ENCODE data around the gene SPHKAP.

SPHKAP gene

DNA sequence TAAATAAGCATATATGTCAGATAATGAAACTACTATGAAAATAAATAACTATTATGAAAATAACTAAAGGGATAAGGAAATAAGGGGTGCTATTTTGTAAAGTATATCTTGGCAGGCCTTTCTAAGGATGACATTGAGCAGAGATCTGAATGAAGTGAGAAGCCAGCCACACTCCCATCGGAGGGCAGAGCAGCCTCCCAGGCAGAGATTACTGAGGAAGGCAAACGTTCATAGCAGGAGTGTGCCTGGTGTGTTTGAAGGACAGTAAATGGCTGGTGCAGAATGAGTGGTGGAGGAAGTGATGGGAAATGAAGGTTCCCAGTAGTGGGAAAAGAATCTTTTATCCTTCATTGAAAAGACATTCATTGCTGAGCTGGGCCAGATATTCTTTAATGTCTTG, 62.5 kb downstream of the SPHKAP start:
- H3K27ac ChIP-seq (ENCODE audit: extremely low read depth, low read depth, low read length), result no peak overlapping the region
- H3K36me3 ChIP-seq (ENCODE audit: control insufficient read depth in 2 of 2, insufficient read depth in 1 of 2, low read length in 2 of 2), result no peaks in the 10 kb centered on the region
- H3K4me3 ChIP-seq (ENCODE audit: low read depth, low read length), result no peak overlapping the region
- CTCF ChIA-PET, result no interaction called here
- no peaks in the 10 kb centered on the region for H3K4me1 ChIP-seq (ENCODE audit: control insufficient read depth, insufficient read depth, low read length)
- POLR2A ChIA-PET, result no interaction called here
- H3K9me3 ChIP-seq (ENCODE audit: control insufficient read depth, insufficient read depth, low read depth, low read length), result no peaks in the 10 kb centered on the region
- TF ChIP-seq ZSCAN30 (tag by site-specific recombination; IDR thresholded peaks at IDR 0.05), result no peak
- TF ChIP-seq SP7 (tag by site-specific recombination; IDR thresholded peaks at IDR 0.05), result no peak
- no peak for TF ChIP-seq ZNF664 (tag by site-specific recombination; IDR thresholded peaks at IDR 0.05)
- no peak for TF ChIP-seq ZNF214 (tag by site-specific recombination; IDR thresholded peaks at IDR 0.05; ENCODE audit: borderline replicate concordance)
- TF ChIP-seq ZNF174 (tag by site-specific recombination; IDR thresholded peaks at IDR 0.05), result no peak
- TF ChIP-seq, protein P1, sequence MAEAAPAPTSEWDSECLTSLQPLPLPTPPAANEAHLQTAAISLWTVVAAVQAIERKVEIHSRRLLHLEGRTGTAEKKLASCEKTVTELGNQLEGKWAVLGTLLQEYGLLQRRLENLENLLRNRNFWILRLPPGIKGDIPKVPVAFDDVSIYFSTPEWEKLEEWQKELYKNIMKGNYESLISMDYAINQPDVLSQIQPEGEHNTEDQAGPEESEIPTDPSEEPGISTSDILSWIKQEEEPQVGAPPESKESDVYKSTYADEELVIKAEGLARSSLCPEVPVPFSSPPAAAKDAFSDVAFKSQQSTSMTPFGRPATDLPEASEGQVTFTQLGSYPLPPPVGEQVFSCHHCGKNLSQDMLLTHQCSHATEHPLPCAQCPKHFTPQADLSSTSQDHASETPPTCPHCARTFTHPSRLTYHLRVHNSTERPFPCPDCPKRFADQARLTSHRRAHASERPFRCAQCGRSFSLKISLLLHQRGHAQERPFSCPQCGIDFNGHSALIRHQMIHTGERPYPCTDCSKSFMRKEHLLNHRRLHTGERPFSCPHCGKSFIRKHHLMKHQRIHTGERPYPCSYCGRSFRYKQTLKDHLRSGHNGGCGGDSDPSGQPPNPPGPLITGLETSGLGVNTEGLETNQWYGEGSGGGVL (tag by site-specific recombination; IDR thresholded peaks at IDR 0.05), result no peak
- no peak for TF ChIP-seq ZIC2 (tag by site-specific recombination; IDR thresholded peaks at IDR 0.05)
- no peak for TF ChIP-seq ZNF837 (tag by site-specific recombination; IDR thresholded peaks at IDR 0.05)
- no peak for TF ChIP-seq ZNF701 (tag by site-specific recombination; IDR thresholded peaks at IDR 0.05)
- no peak for TF ChIP-seq ZBTB8A (tag by site-specific recombination; IDR thresholded peaks at IDR 0.05)
- TF ChIP-seq ZNF175 (tag by site-specific recombination; IDR thresholded peaks at IDR 0.05), result no peak
- TF ChIP-seq ZNF626 (tag by site-specific recombination; IDR thresholded peaks at IDR 0.05), result no peak
- no peak for TF ChIP-seq GLIS1 (tag by site-specific recombination; IDR thresholded peaks at IDR 0.05)
- TF ChIP-seq, protein P2, sequence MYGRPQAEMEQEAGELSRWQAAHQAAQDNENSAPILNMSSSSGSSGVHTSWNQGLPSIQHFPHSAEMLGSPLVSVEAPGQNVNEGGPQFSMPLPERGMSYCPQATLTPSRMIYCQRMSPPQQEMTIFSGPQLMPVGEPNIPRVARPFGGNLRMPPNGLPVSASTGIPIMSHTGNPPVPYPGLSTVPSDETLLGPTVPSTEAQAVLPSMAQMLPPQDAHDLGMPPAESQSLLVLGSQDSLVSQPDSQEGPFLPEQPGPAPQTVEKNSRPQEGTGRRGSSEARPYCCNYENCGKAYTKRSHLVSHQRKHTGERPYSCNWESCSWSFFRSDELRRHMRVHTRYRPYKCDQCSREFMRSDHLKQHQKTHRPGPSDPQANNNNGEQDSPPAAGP (tag by site-specific recombination; IDR thresholded peaks at IDR 0.05), result no peak
- no peak for TF ChIP-seq KLF16 (tag by site-specific recombination; IDR thresholded peaks at IDR 0.05)
- TF ChIP-seq RBAK (tag by site-specific recombination; IDR thresholded peaks at IDR 0.05), result no peak
- no peak for TF ChIP-seq HOXA7 (CRISPR knock-in tag; IDR thresholded peaks at IDR 0.05; ENCODE audit: borderline replicate concordance)
- no peak for TF ChIP-seq MZF1 (tag by site-specific recombination; IDR thresholded peaks at IDR 0.05; ENCODE audit: borderline replicate concordance)
- TF ChIP-seq, protein P3, sequence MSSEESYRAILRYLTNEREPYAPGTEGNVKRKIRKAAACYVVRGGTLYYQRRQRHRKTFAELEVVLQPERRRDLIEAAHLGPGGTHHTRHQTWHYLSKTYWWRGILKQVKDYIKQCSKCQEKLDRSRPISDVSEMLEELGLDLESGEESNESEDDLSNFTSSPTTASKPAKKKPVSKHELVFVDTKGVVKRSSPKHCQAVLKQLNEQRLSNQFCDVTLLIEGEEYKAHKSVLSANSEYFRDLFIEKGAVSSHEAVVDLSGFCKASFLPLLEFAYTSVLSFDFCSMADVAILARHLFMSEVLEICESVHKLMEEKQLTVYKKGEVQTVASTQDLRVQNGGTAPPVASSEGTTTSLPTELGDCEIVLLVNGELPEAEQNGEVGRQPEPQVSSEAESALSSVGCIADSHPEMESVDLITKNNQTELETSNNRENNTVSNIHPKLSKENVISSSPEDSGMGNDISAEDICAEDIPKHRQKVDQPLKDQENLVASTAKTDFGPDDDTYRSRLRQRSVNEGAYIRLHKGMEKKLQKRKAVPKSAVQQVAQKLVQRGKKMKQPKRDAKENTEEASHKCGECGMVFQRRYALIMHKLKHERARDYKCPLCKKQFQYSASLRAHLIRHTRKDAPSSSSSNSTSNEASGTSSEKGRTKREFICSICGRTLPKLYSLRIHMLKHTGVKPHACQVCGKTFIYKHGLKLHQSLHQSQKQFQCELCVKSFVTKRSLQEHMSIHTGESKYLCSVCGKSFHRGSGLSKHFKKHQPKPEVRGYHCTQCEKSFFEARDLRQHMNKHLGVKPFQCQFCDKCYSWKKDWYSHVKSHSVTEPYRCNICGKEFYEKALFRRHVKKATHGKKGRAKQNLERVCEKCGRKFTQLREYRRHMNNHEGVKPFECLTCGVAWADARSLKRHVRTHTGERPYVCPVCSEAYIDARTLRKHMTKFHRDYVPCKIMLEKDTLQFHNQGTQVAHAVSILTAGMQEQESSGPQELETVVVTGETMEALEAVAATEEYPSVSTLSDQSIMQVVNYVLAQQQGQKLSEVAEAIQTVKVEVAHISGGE (tag by site-specific recombination; conservative IDR thresholded peaks at IDR 0.05; ENCODE audit: low read depth), result no peak
- no peak for TF ChIP-seq ZNF558 (tag by site-specific recombination; IDR thresholded peaks at IDR 0.05)

DNA sequence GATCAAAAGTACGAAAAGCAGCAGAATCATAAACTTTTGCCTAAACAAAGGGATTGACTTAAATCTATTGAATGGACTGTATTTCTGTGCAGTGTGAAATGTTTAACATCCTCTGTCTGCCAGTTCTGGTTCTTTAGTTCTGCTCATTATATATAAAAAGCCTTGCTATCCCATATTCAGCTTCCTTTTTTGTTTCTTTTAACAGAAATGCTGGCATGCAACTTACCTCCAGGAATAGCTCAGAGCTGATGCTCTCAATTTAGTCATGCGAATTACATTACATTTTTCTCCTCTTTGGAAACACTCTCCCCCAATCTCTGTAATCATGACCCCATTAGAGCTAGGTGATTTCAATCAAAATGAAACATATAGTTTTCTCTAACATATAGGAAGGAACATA, 73.6 kb downstream of the SPHKAP start:
- ChIA-PET CTCF (interaction anchor here (0.7 kb wide), 1 partner anchor 1035 kb away, joined by 3 read pairs; no protein-coding TSS in a partner anchor), POLR2A (no interaction called here)
- Histone ChIP-seq H3K36me3 (ENCODE audit: control insufficient read depth in 2 of 2, insufficient read depth in 1 of 2, low read length in 2 of 2) (no peaks in the 10 kb centered on the region), H3K4me1 (ENCODE audit: control insufficient read depth, insufficient read depth, low read length) (no peaks in the 10 kb centered on the region), H3K4me3 (ENCODE audit: low read depth, low read length) (no peak overlapping the region), H3K27ac (ENCODE audit: extremely low read depth, low read depth, low read length) (no peak overlapping the region), H3K9me3 (ENCODE audit: control insufficient read depth, insufficient read depth, low read depth, low read length) (no peaks in the 10 kb centered on the region)
- TF ChIP-seq SETDB1 (IDR thresholded peaks at IDR 0.05; ENCODE audit: insufficient read length, low read length), result no peak
- TF ChIP-seq ZNF658 (tag by site-specific recombination; IDR thresholded peaks at IDR 0.05), result no peak
- TF ChIP-seq, protein P4, sequence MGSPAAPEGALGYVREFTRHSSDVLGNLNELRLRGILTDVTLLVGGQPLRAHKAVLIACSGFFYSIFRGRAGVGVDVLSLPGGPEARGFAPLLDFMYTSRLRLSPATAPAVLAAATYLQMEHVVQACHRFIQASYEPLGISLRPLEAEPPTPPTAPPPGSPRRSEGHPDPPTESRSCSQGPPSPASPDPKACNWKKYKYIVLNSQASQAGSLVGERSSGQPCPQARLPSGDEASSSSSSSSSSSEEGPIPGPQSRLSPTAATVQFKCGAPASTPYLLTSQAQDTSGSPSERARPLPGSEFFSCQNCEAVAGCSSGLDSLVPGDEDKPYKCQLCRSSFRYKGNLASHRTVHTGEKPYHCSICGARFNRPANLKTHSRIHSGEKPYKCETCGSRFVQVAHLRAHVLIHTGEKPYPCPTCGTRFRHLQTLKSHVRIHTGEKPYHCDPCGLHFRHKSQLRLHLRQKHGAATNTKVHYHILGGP (tag by site-specific recombination; IDR thresholded peaks at IDR 0.05), result no peak

Measured in HEK293 (cell line).